ENCODE data around the gene HOXD10. TPM values are rescaled to one million over a fixed set of nuclear protein-coding genes. Genes with fewer than 3 reads are reported as not detected.

Gene HOXD10
- total and polyA plus RNA-seq, 2 of the 13 experiments (the other 11 are each of a cell fraction or from before 2014, with no cell fraction given) = not detected

- TF ChIP-seq ZNF18 (CRISPR knock-in tag; IDR thresholded peaks at IDR 0.05; ENCODE audit: insufficient replicate concordance) = peak; percentile 26
- TF ChIP-seq ARNT (IDR thresholded peaks at IDR 0.05) = no peak
- 0 out of 2 replicates have a peak, but pooled peaks have one; percentile 75 for TF ChIP-seq ZNF674 (CRISPR knock-in tag; IDR thresholded peaks at IDR 0.05; ENCODE audit: low read depth)
- TF ChIP-seq ZNF768 (CRISPR knock-in tag; IDR thresholded peaks at IDR 0.05) = peak; percentile 50; the same call in 1 of the 2 replicates
- TF ChIP-seq MIXL1 (CRISPR knock-in tag; IDR thresholded peaks at IDR 0.05) = no peak
- peak; percentile 89; the same call in 1 of the 2 replicates for TF ChIP-seq KDM3A (CRISPR knock-in tag; IDR thresholded peaks at IDR 0.05; ENCODE audit: low read depth)
- TF ChIP-seq EZH2 (conservative IDR thresholded peaks at IDR 0.05; ENCODE audit: low read depth, low read length) = no peak
- TF ChIP-seq ZNF572 (CRISPR knock-in tag; IDR thresholded peaks at IDR 0.05) = no peak
- TF ChIP-seq PPARG (CRISPR knock-in tag; conservative IDR thresholded peaks at IDR 0.05) = 0 out of 2 replicates have a peak, but pooled peaks have one; percentile 25
- TF ChIP-seq ZBTB26 (CRISPR knock-in tag; IDR thresholded peaks at IDR 0.05; ENCODE audit: borderline replicate concordance) = peak; percentile 54; the same call in 1 of the 2 replicates
- no peak for TF ChIP-seq JUND (CRISPR knock-in tag; IDR thresholded peaks at IDR 0.05)
- TF ChIP-seq ZNF841 (CRISPR knock-in tag; IDR thresholded peaks at IDR 0.05; ENCODE audit: borderline replicate concordance) = no peak
- 0 out of 3 replicates have a peak, but pooled peaks have one; percentile 30 for TF ChIP-seq MXI1 (IDR thresholded peaks at IDR 0.05; ENCODE audit: borderline replicate concordance, low read depth, low read length)
- no peak for TF ChIP-seq PAF1 (CRISPR knock-in tag; IDR thresholded peaks at IDR 0.05)
- no peak for TF ChIP-seq BCLAF1 (IDR thresholded peaks at IDR 0.05)
- no peak for TF ChIP-seq ATF7-NPFF (CRISPR knock-in tag; IDR thresholded peaks at IDR 0.05; ENCODE audit: low read depth)
- peak; percentile 38; the same call in 1 of the 2 replicates for TF ChIP-seq NFKB2 (CRISPR knock-in tag; IDR thresholded peaks at IDR 0.05; ENCODE audit: borderline replicate concordance)
- peak; percentile 99 for TF ChIP-seq RAD21 (CRISPR knock-in tag; IDR thresholded peaks at IDR 0.05)
- TF ChIP-seq HMGXB3 (CRISPR knock-in tag; IDR thresholded peaks at IDR 0.05; ENCODE audit: borderline replicate concordance) = 0 out of 2 replicates have a peak, but pooled peaks have one; percentile 27
Observed at GRCh38 chr2:176096986-176097819, 19.4 kb upstream of the HOXD10 start (continued).

Data from HepG2 (cell line).